Peyer's patch (tissue), 4 donors: ENCODE data around the gene EMP1.

Experiments used
- CTCF ChIP-seq, 6 experiments: fragments of 450-650 bp in 4 of 6; fragments of 200-600 bp in 2 of 6; sonication (generic) in 1 of 6; IDR thresholded peaks; one replicate each; pipeline ENCODE4 v1.5.1; 2017 to 2019; ENCODE audit warnings: antibody characterized with exemption in 6 of 6, mild to moderate bottlenecking in 3 of 6, moderate library complexity in 1 of 6
- POLR2A ChIP-seq, 2 donors: fragments of 450-650 bp; IDR thresholded peaks; one replicate each; pipeline ENCODE4 v1.5.1; 2017; ENCODE audit warnings: antibody characterized with exemption in 2 of 2, mild to moderate bottlenecking in 2 of 2, moderate library complexity in 2 of 2

- TF ChIP-seq CTCF (IDR thresholded peaks at IDR 0.05) (no peak), POLR2A (IDR thresholded peaks at IDR 0.05) (no peak)
Observed at GRCh38 chr12:13256692-13257045, 60.1 kb downstream of the EMP1 start.
